Brain microvascular endothelial cell (primary cell): ENCODE measurements around the gene ZNF655.

Experiments used
- DNase-seq: peaks from one replicate; pipeline ENCODE4 v3.0.0-alpha.2; 2020
- H3K27ac ChIP-seq: fragments of 250-450 bp; sonication (Bioruptor Pico); 2 replicates; pipeline ENCODE4 v1.5.1; 2020; ENCODE audit warnings: mild to moderate bottlenecking, moderate library complexity
- H3K27me3 ChIP-seq: fragments of 250-450 bp; sonication (Bioruptor Pico); replicated peaks from 2 replicates; pipeline ENCODE4 v1.5.1; 2020; ENCODE audit warnings: mild to moderate bottlenecking
- H3K36me3 ChIP-seq: fragments of 250-450 bp; sonication (Bioruptor Pico); replicated peaks from 2 replicates; pipeline ENCODE4 v1.5.1; 2020; ENCODE audit warnings: mild to moderate bottlenecking
- H3K4me3 ChIP-seq: 2 replicates; pipeline ENCODE4 v1.5.1; 2011; ENCODE audit warnings: low read depth, mild to moderate bottlenecking, control low read depth, low read length, moderate library complexity
- CTCF ChIP-seq: IDR thresholded peaks from 2 replicates; pipeline ENCODE4 v1.5.1; 2011; ENCODE audit warnings: low read depth, mild to moderate bottlenecking, moderate library complexity, low read length, control low read depth, inconsistent platforms; ENCODE audit errors: missing control alignments
- in situ Hi-C: cut with HindIII; loops from 2 replicates; pipeline ENCODE4 v1.10.0; 2017; ENCODE audit warnings: low sequenced_read_pairs, low pct_ligation_motif_present

Gene ZNF655

GRCh38 chr7:99619571-99620130, 61.2 kb downstream of the ZNF655 start:
- in situ Hi-C loops, result no loop called here
- H3K36me3 ChIP-seq, result peaks cover 44% of the 10 kb centered on the region
- TF ChIP-seq CTCF, result no peak
- DNase-seq, result no peak
- no peak overlapping the region for H3K27ac ChIP-seq
- H3K27me3 ChIP-seq, result no peaks in the 10 kb centered on the region
- H3K4me3 ChIP-seq, result no peak overlapping the region

DNA sequence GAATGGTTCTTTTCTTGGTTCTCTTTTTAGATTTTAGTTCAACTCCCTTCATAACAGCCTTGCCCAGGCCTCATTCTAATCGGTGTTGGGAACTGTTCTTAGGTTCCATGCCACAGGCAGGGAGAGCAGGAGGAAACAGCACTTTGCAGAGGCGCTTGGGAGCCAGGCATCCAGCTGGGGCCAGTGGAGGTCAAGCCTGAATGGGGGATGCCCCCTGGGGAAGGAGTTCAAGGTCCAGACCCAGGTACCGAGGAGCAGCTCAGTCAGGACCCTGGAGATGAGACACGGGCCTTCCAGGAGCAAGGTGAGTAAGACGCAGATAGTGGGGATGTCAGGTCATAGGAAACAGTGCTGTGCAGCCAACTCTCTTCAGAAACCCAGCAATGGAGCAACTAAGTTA, 62.8 kb downstream of the ZNF655 start:
- Histone ChIP-seq H3K27me3 (no peaks in the 10 kb centered on the region), H3K36me3 (peaks cover 58% of the 10 kb centered on the region), H3K27ac (no peak overlapping the region), H3K4me3 (no peak overlapping the region)
- in situ Hi-C loops, result no loop called here
- no peak for TF ChIP-seq CTCF
- no peak for DNase-seq

DNA sequence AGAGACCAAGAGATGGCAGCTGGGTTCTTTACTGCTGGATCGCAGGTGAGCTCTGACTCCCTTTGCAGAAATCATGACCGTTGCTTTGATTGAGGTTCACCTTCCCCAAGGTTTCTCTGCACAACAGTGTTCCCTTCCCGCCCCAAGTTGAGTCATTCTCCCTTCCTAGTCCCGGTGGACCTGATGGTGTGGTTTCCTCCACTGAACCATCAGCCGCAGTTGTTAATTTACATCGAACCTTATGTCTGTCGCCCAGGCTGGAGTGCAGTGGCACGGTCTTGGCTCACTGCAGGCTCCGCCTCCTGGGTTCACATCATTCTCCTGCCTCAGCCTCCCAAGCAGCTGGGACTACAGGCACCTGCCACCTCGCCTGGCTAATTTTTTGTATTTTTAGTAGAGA, 64.2 kb downstream of the ZNF655 start:
- in situ Hi-C loops, result no loop called here
- Histone ChIP-seq H3K4me3 (no peak overlapping the region), H3K36me3 (peaks cover 70% of the 10 kb centered on the region), H3K27ac (no peak overlapping the region), H3K27me3 (no peaks in the 10 kb centered on the region)
- DNase-seq, result no peak
- TF ChIP-seq CTCF, result no peak

DNA sequence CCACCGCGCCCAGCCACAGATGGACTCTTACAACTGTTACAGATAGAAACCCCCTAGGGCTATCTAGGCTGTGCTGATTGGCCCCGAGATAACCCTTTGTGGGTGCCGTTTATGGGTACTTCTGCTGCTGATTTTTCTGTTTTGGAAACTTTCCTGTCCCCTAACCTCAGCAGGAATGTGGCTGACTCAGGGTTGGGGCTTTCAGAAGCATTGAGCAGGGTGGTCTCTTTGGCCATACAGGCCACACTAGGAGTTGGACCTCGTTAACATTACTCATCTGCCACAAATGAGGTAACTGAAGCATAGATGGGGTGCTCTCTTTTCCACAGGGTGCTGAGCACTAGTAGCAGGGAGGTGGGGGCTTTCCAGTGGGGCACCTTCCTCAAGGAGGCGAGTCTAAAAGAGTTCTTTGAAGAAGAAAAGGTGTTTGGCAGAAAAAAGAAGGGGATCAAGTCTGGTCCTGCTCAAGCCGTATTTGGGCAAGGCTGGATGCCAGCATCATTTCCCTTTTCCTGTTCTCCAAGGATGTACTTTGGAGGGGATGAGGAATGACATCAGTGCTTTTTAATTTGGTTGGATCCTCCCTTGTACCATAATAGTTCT, 64.8 kb downstream of the ZNF655 start:
- no peak for TF ChIP-seq CTCF
- Histone ChIP-seq H3K27me3 (no peaks in the 10 kb centered on the region), H3K27ac (no peak overlapping the region), H3K4me3 (no peak overlapping the region), H3K36me3 (peaks cover 74% of the 10 kb centered on the region)
- in situ Hi-C loops, result no loop called here
- no peak for DNase-seq

DNA sequence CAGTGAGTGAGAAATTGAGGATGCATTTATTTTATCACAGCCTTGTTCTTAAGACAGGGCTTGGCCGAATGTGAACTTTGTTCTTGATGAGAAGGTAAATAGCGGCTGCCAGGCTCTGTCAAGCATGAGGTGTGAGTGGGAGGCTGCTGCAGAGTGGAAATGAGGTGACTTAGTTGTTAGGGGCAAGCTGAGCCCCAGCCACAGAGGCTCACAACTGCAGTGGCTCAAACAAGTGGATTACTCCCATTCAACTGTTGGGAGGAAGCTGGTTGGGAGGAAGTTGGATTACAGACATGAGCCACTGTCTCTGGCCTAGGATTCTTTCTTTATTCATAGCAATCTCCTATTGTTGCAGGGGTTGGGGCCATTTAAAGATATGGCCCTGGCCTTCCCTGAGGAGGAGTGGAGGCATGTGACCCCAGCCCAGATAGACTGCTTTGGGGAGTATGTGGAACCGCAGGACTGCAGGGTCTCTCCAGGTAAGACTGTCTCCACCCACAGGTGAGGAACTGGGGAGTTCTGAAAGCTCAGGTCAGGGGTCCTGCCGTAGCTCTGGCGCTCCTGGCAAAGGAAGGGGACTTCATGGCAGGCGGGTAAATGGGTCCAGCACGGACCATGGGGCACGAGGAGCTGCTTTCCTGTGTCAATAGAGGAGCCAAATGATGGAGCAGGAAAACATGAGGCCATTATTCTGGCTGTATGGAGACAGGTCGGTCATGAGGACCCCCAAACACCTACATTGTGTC, 65.4 kb downstream of the ZNF655 start:
- no peak overlapping the region for H3K4me3 ChIP-seq
- H3K36me3 ChIP-seq, result peaks cover 80% of the 10 kb centered on the region
- no peak for DNase-seq
- H3K27ac ChIP-seq, result no peak overlapping the region
- no peak for TF ChIP-seq CTCF
- no peaks in the 10 kb centered on the region for H3K27me3 ChIP-seq
- in situ Hi-C loops, result no loop called here

- no peak overlapping the region for H3K27ac ChIP-seq
- TF ChIP-seq CTCF, result no peak
Observed at GRCh38 chr7:99624484-99624883, 66.0 kb downstream of the ZNF655 start.

More at GRCh38 chr7:99624484-99624883, 66.0 kb downstream of the ZNF655 start:
- no peak for DNase-seq
- peaks cover 81% of the 10 kb centered on the region for H3K36me3 ChIP-seq
- no peaks in the 10 kb centered on the region for H3K27me3 ChIP-seq
- H3K4me3 ChIP-seq, result no peak overlapping the region
- in situ Hi-C loops, result no loop called here
